Measurements from ENCODE around the gene SYNJ1.
"Not testable (repeated sequence)": the region's sequence is repeated elsewhere in the genome, so short reads cannot be mapped to it uniquely, and the experiment has no call there.

Gene SYNJ1, protein sequence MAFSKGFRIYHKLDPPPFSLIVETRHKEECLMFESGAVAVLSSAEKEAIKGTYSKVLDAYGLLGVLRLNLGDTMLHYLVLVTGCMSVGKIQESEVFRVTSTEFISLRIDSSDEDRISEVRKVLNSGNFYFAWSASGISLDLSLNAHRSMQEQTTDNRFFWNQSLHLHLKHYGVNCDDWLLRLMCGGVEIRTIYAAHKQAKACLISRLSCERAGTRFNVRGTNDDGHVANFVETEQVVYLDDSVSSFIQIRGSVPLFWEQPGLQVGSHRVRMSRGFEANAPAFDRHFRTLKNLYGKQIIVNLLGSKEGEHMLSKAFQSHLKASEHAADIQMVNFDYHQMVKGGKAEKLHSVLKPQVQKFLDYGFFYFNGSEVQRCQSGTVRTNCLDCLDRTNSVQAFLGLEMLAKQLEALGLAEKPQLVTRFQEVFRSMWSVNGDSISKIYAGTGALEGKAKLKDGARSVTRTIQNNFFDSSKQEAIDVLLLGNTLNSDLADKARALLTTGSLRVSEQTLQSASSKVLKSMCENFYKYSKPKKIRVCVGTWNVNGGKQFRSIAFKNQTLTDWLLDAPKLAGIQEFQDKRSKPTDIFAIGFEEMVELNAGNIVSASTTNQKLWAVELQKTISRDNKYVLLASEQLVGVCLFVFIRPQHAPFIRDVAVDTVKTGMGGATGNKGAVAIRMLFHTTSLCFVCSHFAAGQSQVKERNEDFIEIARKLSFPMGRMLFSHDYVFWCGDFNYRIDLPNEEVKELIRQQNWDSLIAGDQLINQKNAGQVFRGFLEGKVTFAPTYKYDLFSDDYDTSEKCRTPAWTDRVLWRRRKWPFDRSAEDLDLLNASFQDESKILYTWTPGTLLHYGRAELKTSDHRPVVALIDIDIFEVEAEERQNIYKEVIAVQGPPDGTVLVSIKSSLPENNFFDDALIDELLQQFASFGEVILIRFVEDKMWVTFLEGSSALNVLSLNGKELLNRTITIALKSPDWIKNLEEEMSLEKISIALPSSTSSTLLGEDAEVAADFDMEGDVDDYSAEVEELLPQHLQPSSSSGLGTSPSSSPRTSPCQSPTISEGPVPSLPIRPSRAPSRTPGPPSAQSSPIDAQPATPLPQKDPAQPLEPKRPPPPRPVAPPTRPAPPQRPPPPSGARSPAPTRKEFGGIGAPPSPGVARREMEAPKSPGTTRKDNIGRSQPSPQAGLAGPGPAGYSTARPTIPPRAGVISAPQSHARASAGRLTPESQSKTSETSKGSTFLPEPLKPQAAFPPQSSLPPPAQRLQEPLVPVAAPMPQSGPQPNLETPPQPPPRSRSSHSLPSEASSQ (N-terminal part only)

DNA sequence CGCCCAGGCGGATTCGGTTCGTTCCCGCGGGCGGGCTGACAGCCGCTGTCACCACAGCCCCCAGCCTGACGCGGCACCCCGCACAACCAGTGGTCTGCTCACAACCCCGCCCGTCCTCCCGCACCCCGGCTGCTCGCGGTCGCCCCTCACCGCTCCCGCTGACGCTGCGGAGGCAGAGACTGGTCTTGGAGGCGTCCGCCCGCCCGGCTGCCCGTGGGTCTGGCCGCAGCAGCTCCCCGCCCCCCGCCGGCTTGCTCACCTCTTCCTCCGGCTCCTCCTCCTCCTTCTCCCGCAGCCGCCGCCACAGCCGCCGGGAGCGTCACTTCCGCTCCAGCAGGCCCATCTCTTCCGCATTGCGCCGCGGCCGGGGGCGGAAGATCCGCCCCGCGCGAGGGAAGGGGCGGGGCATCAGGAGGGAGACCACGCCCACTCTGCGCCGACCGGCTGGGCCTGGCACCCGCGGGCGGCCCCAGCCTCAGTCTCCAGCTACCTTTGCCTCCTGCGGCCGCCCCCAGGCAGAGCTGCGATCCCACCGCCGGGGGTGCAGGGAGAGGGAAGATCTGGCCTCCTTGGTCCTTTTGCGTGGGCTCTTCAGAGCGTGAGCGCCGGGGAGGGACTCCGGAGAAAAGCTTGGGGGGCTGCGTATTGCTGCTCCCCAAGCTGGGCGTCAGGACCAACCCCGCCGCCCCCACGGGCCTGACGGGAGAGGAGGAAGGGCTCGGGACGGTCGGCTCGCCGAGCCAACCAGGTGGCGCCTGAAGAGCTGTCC lies at the start of gene SYNJ1:
SYNJ1 (minus strand) TSS at position 327 of the 769 bp plus-strand sequence. CDS start 1,118 bp downstream, outside the sequence.
- peak; percentile 97 for DNase-seq (ENCODE audit: low read depth, low spot score)

DNA sequence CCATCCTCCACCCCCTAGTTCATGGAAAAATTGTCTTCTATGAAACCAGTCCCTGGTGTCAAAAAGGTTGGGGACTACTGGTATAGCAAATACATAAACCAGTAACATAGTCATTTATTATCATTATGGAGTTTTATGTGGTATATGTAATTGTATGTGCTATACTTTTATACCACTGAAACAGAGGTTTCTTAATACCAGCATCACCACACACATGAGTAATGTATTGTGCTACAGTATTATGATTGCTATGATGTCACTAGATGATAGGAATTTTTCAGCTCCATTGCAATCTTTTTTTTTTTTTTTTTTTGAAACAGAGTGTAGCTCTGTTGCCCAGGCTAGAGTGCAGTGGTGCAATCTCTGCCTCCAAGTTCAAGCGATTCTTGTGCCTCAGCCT lies 49.5 kb upstream of the SYNJ1 start:
- no peak for DNase-seq (ENCODE audit: low read depth, low spot score)

DNA sequence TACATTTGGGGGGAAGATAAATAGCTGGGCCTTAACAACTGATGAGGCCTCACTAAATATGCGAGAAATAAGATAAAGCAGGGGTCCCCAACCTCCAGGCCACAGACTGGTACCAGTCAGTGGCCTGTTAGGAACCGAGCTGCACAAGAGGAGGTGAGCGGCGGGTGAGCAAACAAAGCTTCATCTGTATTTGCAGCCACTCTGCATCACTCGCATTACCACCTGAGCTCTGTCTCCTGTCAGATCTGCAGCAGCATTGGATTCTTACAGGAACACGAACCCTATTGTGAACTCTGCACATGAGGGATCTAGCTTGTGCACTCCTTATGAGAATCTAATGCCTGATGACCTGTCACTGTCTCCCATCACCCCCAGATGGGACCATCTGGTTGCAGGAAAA lies 48.9 kb upstream of the SYNJ1 start:
- no peak for DNase-seq (ENCODE audit: low read depth, low spot score)

- not testable (repeated sequence) for DNase-seq (ENCODE audit: low read depth, low spot score)
Measured at GRCh38 chr21:32773048-32773344, 45.2 kb upstream of the SYNJ1 start.

DNA sequence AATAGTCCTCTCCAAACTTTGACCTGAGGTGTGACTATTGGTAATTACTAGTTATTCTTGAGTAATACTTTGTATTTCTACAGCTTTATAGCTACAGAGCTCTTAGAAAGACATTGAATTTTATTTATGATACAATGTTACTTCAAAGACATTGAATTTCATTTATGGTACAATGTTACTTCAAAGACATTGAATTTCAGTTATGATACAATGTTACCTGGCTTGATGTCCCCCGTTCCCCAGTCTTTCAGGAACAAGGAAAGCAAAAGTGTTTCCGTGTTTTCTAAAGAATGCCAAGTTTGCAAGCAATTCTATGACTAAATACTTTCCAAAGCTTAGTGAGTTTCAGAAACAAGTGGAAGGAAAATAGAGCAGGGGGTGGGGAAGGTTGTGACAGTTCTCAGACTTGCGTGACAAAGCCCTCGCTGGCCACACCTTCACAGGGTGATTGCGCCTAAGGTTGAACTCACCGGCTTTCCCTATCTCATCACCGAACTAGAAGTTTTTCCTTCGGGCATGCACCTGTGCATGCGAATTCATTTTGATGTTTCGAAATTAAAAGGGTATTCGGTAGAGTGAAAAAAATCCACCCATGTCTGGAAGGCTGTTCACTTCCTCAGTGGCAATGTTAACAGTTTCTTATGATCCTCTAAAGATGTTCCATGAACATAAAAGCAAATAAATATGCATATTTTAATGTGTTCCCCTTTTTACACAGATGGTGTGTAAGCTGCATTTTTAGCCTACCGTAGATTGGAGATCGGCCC lies 44.7 kb upstream of the SYNJ1 start:
- peak; percentile 7 for DNase-seq (ENCODE audit: low read depth, low spot score)

- peak; percentile 46 for DNase-seq (ENCODE audit: low read depth, low spot score)
Measured at GRCh38 chr21:32770871-32771523, 43.2 kb upstream of the SYNJ1 start.

GRCh38 chr21:32768530-32768929 lies 40.7 kb upstream of the SYNJ1 start:
- no peak for DNase-seq (ENCODE audit: low read depth, low spot score)

GRCh38 chr21:32765058-32765457 lies 37.2 kb upstream of the SYNJ1 start:
- DNase-seq (ENCODE audit: low read depth, low spot score), result no peak

DNA sequence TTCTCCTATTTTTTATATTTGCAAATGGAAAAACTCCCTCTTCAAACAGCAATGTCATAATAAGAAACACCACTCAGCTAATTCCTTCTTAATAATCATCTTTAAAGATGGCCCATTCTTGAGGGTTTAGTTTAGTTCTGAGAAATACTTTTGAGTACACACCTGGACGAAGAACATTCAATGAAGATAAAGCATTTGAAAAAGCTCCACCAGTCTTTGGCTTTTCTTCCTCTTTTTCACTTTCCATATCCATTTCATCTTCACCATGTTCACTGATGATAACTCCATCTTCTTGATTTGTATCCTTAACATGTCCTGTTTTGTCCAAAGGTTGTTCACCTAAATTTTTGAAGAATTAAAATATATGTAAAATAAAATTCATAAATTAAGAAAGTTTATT lies 36.4 kb upstream of the SYNJ1 start:
- DNase-seq (ENCODE audit: low read depth, low spot score), result no peak

DNA sequence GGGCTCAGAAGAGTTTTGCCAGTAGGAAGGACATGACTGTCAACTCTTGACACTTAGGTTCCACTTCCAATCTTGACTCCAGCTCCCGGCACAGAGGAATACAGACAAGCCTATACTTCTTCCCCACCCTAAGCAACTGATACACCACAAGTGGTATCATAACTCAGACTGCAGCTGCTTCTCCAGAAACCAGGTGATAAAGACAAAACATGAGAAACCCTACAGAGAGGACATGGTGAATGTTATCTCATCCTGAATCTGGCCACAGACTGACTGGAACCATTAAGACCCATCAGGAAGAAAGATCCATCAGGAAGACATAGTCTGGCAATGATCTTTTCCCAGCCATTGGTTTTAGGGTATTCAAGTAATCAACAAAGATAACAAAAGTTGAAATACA lies 30.0 kb upstream of the SYNJ1 start:
- DNase-seq (ENCODE audit: low read depth, low spot score), result no peak

- DNase-seq (ENCODE audit: low read depth, low spot score), result no peak
Measured at GRCh38 chr21:32756096-32756495, 28.3 kb upstream of the SYNJ1 start.

GRCh38 chr21:32753818-32754585 lies 26.2 kb upstream of the SYNJ1 start:
- no peak for DNase-seq (ENCODE audit: low read depth, low spot score)

DNA sequence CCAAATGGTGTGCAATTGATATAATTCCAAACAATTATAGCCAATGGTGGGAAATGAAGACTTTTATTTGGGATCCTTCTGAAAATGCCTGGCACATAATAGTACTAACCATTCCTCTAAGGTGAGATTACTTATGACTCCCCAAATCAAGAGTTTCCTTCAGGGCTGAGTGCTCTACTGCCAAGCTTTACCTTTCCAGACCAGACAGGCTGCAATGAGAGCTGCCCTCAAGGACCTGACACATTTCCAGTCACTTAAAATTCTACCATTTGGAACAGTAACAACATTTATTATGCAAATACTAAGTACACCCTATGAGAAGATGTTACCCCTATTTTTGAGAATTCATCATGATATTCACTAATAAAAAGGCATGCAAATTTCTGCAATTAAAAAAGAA lies 22.6 kb upstream of the SYNJ1 start:
- DNase-seq (ENCODE audit: low read depth, low spot score), result no peak

GRCh38 chr21:32749662-32750061 lies 21.8 kb upstream of the SYNJ1 start:
- DNase-seq (ENCODE audit: low read depth, low spot score), result no peak

DNA sequence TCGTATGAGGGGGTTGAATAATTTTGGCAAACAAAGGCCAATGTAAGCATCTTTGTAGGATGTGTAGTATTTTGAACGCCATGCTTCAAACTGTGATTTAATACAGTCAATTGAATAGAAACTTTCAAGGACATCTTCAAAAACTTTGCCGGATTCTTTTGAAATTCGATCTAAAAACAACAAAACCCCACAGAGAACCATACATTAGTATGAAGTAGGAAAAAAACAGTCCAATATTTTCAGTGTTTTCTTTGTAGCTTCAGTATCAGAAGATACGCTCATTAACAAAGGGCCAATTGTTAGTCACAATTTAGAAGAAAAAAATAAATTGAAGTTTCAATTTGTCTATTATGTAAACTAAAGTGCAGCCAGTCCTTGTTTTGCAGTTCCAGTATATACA lies 20.7 kb upstream of the SYNJ1 start:
- DNase-seq (ENCODE audit: low read depth, low spot score), result no peak

- no peak for DNase-seq (ENCODE audit: low read depth, low spot score)
Measured at GRCh38 chr21:32747396-32747795, 19.6 kb upstream of the SYNJ1 start.

GRCh38 chr21:32746711-32747110 lies 18.9 kb upstream of the SYNJ1 start:
- DNase-seq (ENCODE audit: low read depth, low spot score), result not testable (repeated sequence)

GRCh38 chr21:32742396-32742795 lies 14.6 kb upstream of the SYNJ1 start:
- DNase-seq (ENCODE audit: low read depth, low spot score), result no peak

- DNase-seq (ENCODE audit: low read depth, low spot score), result peak; percentile 23
Measured at GRCh38 chr21:32741336-32741735, 13.5 kb upstream of the SYNJ1 start.
